Measurements from ENCODE around the gene PMP22. TPM values are rescaled to one million over a fixed set of nuclear protein-coding genes. Genes with fewer than 3 reads are reported as not detected.

The PMP22 gene
- total and polyA plus RNA-seq, 2 donors from 2014 or later, result 37.0 to 73.6 TPM

DNA sequence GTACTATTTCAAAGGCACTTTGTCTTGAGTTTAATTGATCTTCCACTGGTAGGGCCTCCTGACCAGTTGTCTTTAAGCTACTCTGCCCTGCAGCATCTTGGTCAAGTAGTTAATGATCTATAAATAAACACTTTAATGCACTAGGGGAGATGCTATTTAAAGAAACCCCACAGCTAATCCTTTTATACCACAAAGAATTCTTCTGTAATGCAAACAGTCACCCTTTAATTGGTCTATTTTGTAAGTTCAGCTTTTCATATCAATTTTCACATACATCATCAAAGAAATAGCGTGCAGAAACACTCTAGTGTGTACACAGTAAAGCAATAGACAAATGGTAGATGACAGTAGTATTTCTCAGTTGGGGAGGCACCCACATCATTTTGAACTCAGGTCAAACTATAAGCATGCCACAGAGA lies 70.3 kb downstream of the PMP22 start:
- no peak for FAIRE-seq
- Histone ChIP-seq H3K27ac (ENCODE audit: low read depth in 2 of 2, low read length in 2 of 2) (no peak overlapping the region), H3K9me3 (ENCODE audit: control insufficient read depth in 2 of 3, insufficient read depth in 1 of 3, low read length in 3 of 3) (peaks cover 0 to 19% (median 0%) of the 10 kb centered on the region in 3 donors), H3K4me1 (ENCODE audit: control insufficient read depth in 2 of 3, insufficient read depth in 2 of 3, low read depth in 1 of 3, low read length in 3 of 3) (no peaks in the 10 kb centered on the region), H3K27me3 (ENCODE audit: control insufficient read depth, insufficient read depth, low read length) (no peaks in the 10 kb centered on the region), H3K9ac (ENCODE audit: low read length in 3 of 3) (no peak overlapping the region), H3K36me3 (ENCODE audit: control insufficient read depth in 2 of 3, insufficient read depth in 3 of 3, low read length in 3 of 3) (no peaks in the 10 kb centered on the region), H3K4me3 (ENCODE audit: low read length in 3 of 3) (no peak overlapping the region)
- DNase-seq, result no peak
- intact Hi-C loops (cut with DNase I), result no loop called here
- TF ChIP-seq, protein P1, sequence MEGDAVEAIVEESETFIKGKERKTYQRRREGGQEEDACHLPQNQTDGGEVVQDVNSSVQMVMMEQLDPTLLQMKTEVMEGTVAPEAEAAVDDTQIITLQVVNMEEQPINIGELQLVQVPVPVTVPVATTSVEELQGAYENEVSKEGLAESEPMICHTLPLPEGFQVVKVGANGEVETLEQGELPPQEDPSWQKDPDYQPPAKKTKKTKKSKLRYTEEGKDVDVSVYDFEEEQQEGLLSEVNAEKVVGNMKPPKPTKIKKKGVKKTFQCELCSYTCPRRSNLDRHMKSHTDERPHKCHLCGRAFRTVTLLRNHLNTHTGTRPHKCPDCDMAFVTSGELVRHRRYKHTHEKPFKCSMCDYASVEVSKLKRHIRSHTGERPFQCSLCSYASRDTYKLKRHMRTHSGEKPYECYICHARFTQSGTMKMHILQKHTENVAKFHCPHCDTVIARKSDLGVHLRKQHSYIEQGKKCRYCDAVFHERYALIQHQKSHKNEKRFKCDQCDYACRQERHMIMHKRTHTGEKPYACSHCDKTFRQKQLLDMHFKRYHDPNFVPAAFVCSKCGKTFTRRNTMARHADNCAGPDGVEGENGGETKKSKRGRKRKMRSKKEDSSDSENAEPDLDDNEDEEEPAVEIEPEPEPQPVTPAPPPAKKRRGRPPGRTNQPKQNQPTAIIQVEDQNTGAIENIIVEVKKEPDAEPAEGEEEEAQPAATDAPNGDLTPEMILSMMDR (IDR thresholded peaks at IDR 0.05; ENCODE audit: borderline replicate concordance, extremely low read depth, insufficient read depth), result no peak

DNA sequence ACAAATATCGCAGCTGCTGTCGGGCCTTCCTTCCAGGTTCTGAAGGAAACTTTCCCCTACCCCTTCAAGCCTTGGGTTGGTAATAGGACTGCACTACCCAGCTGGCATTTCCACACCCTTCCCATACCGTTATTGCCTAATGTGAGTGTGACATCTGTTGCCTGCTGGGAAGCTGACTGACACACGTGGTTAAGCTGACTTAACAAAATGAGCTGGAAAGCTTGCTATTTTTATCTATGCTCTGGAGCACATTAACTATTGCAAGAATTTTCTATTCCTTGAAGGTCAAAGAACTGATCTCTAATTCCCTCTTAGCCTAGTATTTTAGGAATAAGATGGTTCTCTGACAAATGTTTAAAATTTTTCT lies 79.5 kb downstream of the PMP22 start:
- intact Hi-C loops (cut with DNase I), result no loop called here
- no peaks in the 10 kb centered on the region for H3K9me3 ChIP-seq (ENCODE audit: control insufficient read depth in 2 of 3, insufficient read depth in 1 of 3, low read length in 3 of 3)
- peak overlapping the region in 1 of 2 donors; percentile 23 for H3K27ac ChIP-seq (ENCODE audit: low read depth in 2 of 2, low read length in 2 of 2)
- TF ChIP-seq, protein P1 (IDR thresholded peaks at IDR 0.05; ENCODE audit: borderline replicate concordance, extremely low read depth, insufficient read depth), result no peak
- no peak for FAIRE-seq
- no peak overlapping the region for H3K4me3 ChIP-seq (ENCODE audit: low read length in 3 of 3)
- peak in 2 of 5 donors; percentile 13 to 39 for DNase-seq
- no peak overlapping the region for H3K9ac ChIP-seq (ENCODE audit: low read length in 3 of 3)
- H3K27me3 ChIP-seq (ENCODE audit: control insufficient read depth, insufficient read depth, low read length), result no peaks in the 10 kb centered on the region
- peaks cover 0 to 4% (median 0%) of the 10 kb centered on the region in 3 donors for H3K4me1 ChIP-seq (ENCODE audit: control insufficient read depth in 2 of 3, insufficient read depth in 2 of 3, low read depth in 1 of 3, low read length in 3 of 3)
- no peaks in the 10 kb centered on the region for H3K36me3 ChIP-seq (ENCODE audit: control insufficient read depth in 2 of 3, insufficient read depth in 3 of 3, low read length in 3 of 3)

DNA sequence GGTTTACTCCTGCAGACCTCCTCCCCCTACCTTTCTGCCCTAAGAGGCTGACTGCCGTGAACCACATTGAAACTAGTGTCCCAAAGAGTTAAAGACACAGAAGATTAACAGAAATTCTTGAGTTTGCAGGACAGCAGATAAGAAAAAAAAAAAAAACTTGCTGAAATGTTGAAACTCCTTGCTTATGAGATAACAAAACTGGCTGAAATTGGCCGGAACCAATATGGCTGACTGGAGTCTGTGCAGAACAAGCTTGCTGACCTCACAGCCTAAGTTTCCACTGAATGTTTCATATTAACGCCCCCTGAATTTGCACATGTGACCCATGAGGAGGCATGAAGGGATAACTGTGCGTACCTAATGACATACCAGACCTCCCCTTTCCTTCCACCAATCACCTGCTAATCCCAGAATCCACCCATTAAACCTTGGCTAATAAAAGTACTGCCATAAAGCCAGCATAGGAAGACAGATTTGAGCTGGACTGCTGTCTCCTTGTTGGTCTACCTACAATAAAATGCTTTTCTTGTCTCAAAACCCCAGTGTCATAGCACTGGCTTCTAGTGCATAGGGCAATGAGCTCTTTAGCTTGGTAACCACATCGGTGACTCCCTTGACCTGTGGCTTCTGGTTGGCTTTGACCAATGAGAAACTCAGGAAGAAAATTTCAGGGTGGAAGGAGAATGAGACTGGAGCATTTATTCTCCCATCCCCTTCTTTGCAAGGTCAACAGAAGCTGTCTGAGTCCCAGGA lies 80.1 kb downstream of the PMP22 start:
- DNase-seq, result no peak
- H3K9ac ChIP-seq (ENCODE audit: low read length in 3 of 3), result no peak overlapping the region
- no peaks in the 10 kb centered on the region for H3K9me3 ChIP-seq (ENCODE audit: control insufficient read depth in 2 of 3, insufficient read depth in 1 of 3, low read length in 3 of 3)
- H3K27ac ChIP-seq (ENCODE audit: low read depth in 2 of 2, low read length in 2 of 2), result peak overlapping the region in 1 of 2 donors; percentile 23
- no peaks in the 10 kb centered on the region for H3K27me3 ChIP-seq (ENCODE audit: control insufficient read depth, insufficient read depth, low read length)
- intact Hi-C loops (cut with DNase I), result no loop called here
- TF ChIP-seq, protein P1 (IDR thresholded peaks at IDR 0.05; ENCODE audit: borderline replicate concordance, extremely low read depth, insufficient read depth), result no peak
- peaks cover 0 to 4% (median 0%) of the 10 kb centered on the region in 3 donors for H3K4me1 ChIP-seq (ENCODE audit: control insufficient read depth in 2 of 3, insufficient read depth in 2 of 3, low read depth in 1 of 3, low read length in 3 of 3)
- no peaks in the 10 kb centered on the region for H3K36me3 ChIP-seq (ENCODE audit: control insufficient read depth in 2 of 3, insufficient read depth in 3 of 3, low read length in 3 of 3)
- no peak for FAIRE-seq
- H3K4me3 ChIP-seq (ENCODE audit: low read length in 3 of 3), result no peak overlapping the region
